NCI-H1694 treated with DMSO at 0.1 percent for 48 hours (cell line): ENCODE data around the gene ANGPTL8.

Source experiments
- DNase-seq: peaks from one replicate; lab custom pipeline; 2025; lab: John Stamatoyannopoulos, UW

Gene ANGPTL8

GRCh38 chr19:11261431-11261970, 22.1 kb downstream of the ANGPTL8 start:
- DNase-seq, result no peak

GRCh38 chr19:11261971-11262839, 22.8 kb downstream of the ANGPTL8 start, which contains the start of gene DOCK6:
Gene DOCK6 (minus strand): TSS chr19:11262524. CDS start chr19:11262440, 84 bp downstream.
- no peak for DNase-seq

GRCh38 chr19:11263726-11264125, 24.3 kb downstream of the ANGPTL8 start:
- DNase-seq, result no peak

GRCh38 chr19:11264452-11265176, 25.2 kb downstream of the ANGPTL8 start:
- no peak for DNase-seq

- DNase-seq, result no peak
Measured at GRCh38 chr19:11265177-11265784, 25.9 kb downstream of the ANGPTL8 start.

- no peak for DNase-seq
Measured at GRCh38 chr19:11265785-11266236, 26.4 kb downstream of the ANGPTL8 start.

GRCh38 chr19:11267316-11268085, 28.1 kb downstream of the ANGPTL8 start:
- DNase-seq, result no peak

- DNase-seq, result no peak
Measured at GRCh38 chr19:11268783-11269267, 29.4 kb downstream of the ANGPTL8 start.

GRCh38 chr19:11269408-11269807, 30.0 kb downstream of the ANGPTL8 start:
- no peak for DNase-seq

GRCh38 chr19:11273296-11273695, 33.9 kb downstream of the ANGPTL8 start:
- no peak for DNase-seq

GRCh38 chr19:11273989-11274388, 34.6 kb downstream of the ANGPTL8 start:
- no peak for DNase-seq

GRCh38 chr19:11274533-11275086, 35.2 kb downstream of the ANGPTL8 start:
- DNase-seq, result no peak

- no peak for DNase-seq
Measured at GRCh38 chr19:11278670-11279069, 39.3 kb downstream of the ANGPTL8 start.

GRCh38 chr19:11279505-11280236, 40.3 kb downstream of the ANGPTL8 start:
- no peak for DNase-seq

- no peak for DNase-seq
Measured at GRCh38 chr19:11281356-11282049, 42.1 kb downstream of the ANGPTL8 start.

GRCh38 chr19:11284515-11284914, 45.1 kb downstream of the ANGPTL8 start:
- no peak for DNase-seq

GRCh38 chr19:11286312-11286974, 47.0 kb downstream of the ANGPTL8 start:
- no peak for DNase-seq

- DNase-seq, result no peak
Measured at GRCh38 chr19:11288349-11288748, 48.9 kb downstream of the ANGPTL8 start.

- DNase-seq, result no peak
Measured at GRCh38 chr19:11290256-11290655, 50.8 kb downstream of the ANGPTL8 start.
